GM20000 (cell line): Measurements from ENCODE around the gene FRMD4A.

Source experiments
- DNase-seq: peaks from one replicate; pipeline ENCODE4 v3.0.0; 2012; ENCODE audit warnings: low spot score
- CTCF ChIP-seq: IDR thresholded peaks from 2 replicates; pipeline ENCODE4 v1.5.1; 2012; ENCODE audit warnings: mild to moderate bottlenecking, control low read depth; ENCODE audit errors: extremely low read depth, missing control alignments

The FRMD4A gene

GRCh38 chr10:14036233-14036632 is 294.5 kb downstream of the FRMD4A start:
- no peak for TF ChIP-seq CTCF
- DNase-seq = no peak

GRCh38 chr10:14035506-14035905 is 295.2 kb downstream of the FRMD4A start:
- TF ChIP-seq CTCF = no peak
- no peak for DNase-seq

GRCh38 chr10:14032406-14032998 is 298.2 kb downstream of the FRMD4A start:
- DNase-seq = peak; percentile 33
- TF ChIP-seq CTCF = no peak

- no peak for DNase-seq
These were observed 304.4 kb downstream of the FRMD4A start for GRCh38 chr10:14026325-14026724.

GRCh38 chr10:14025283-14026189 is 305.2 kb downstream of the FRMD4A start:
- DNase-seq = no peak
- TF ChIP-seq CTCF = no peak

More at GRCh38 chr10:14026325-14026724, 304.4 kb downstream of the FRMD4A start:
- TF ChIP-seq CTCF = no peak

- DNase-seq = no peak
- no peak for TF ChIP-seq CTCF
These were observed 306.2 kb downstream of the FRMD4A start for GRCh38 chr10:14024329-14025202.
